Neuron (in vitro differentiated cells): Measurements from ENCODE around the gene ACSS1.
A peak's percentile ranks its signal among the peaks of the same experiment; 100 is the strongest.

Source experiments
- H2AFZ ChIP-seq: one replicate; pipeline ENCODE4 v1.6.1; 2013; ENCODE audit warnings: low read depth, mild to moderate bottlenecking, inconsistent platforms, low read length, moderate library complexity
- H3K27me3 ChIP-seq: one replicate; pipeline ENCODE4 v1.6.1; 2013; ENCODE audit warnings: low read length; ENCODE audit not compliant: insufficient read depth
- H3K36me3 ChIP-seq: one replicate; pipeline ENCODE4 v1.6.1; 2013; ENCODE audit warnings: low read length; ENCODE audit not compliant: insufficient read depth
- H3K4me1 ChIP-seq: one replicate; pipeline ENCODE4 v1.6.1; 2013; ENCODE audit warnings: low read length; ENCODE audit not compliant: insufficient read depth
- H3K4me3 ChIP-seq: 2 replicates; pipeline ENCODE4 v1.5.1; 2013; ENCODE audit warnings: mild to moderate bottlenecking, low read length, moderate library complexity
- H3K9me3 ChIP-seq: one replicate; pipeline ENCODE4 v1.6.1; 2013; ENCODE audit warnings: low read length

Gene ACSS1

GRCh38 chr20:25061103-25061799 is 3.3 kb upstream of the ACSS1 start:
- H3K27me3 ChIP-seq, result peaks cover 64% of the 10 kb centered on the region
- H3K4me1 ChIP-seq, result peaks cover 14% of the 10 kb centered on the region
- H3K4me3 ChIP-seq, result no peak overlapping the region
- no peaks in the 10 kb centered on the region for H3K36me3 ChIP-seq
- H3K9me3 ChIP-seq, result no peaks in the 10 kb centered on the region
- H2AFZ ChIP-seq, result no peak overlapping the region

GRCh38 chr20:25059866-25060465 is 2.0 kb upstream of the ACSS1 start:
- H3K4me1 ChIP-seq, result peaks cover 9% of the 10 kb centered on the region
- H3K9me3 ChIP-seq, result no peaks in the 10 kb centered on the region
- no peak overlapping the region for H3K4me3 ChIP-seq
- H3K36me3 ChIP-seq, result no peaks in the 10 kb centered on the region
- H2AFZ ChIP-seq, result no peak overlapping the region
- peaks cover 72% of the 10 kb centered on the region for H3K27me3 ChIP-seq

GRCh38 chr20:25058847-25059810 is 1.2 kb upstream of the ACSS1 start:
- Histone ChIP-seq H2AFZ (no peak overlapping the region), H3K4me3 (no peak overlapping the region), H3K27me3 (peaks cover 79% of the 10 kb centered on the region), H3K36me3 (no peaks in the 10 kb centered on the region), H3K9me3 (no peaks in the 10 kb centered on the region), H3K4me1 (peaks cover 14% of the 10 kb centered on the region)

- H3K4me1 ChIP-seq, result peaks cover 22% of the 10 kb centered on the region
- no peaks in the 10 kb centered on the region for H3K9me3 ChIP-seq
- H3K27me3 ChIP-seq, result peaks cover 71% of the 10 kb centered on the region
- no peaks in the 10 kb centered on the region for H3K36me3 ChIP-seq
- H3K4me3 ChIP-seq, result peak overlapping the region; percentile 46
- H2AFZ ChIP-seq, result peak overlapping the region; percentile 31
Measured at GRCh38 chr20:25057234-25058050, 497 bp downstream of the ACSS1 start.

GRCh38 chr20:25056690-25057233 is 1.2 kb downstream of the ACSS1 start:
- no peaks in the 10 kb centered on the region for H3K9me3 ChIP-seq
- H3K27me3 ChIP-seq, result peaks cover 66% of the 10 kb centered on the region
- peaks cover 22% of the 10 kb centered on the region for H3K4me1 ChIP-seq
- H3K4me3 ChIP-seq, result peak overlapping the region; percentile 46
- H2AFZ ChIP-seq, result peak overlapping the region; percentile 31
- no peaks in the 10 kb centered on the region for H3K36me3 ChIP-seq

- no peaks in the 10 kb centered on the region for H3K36me3 ChIP-seq
- H3K27me3 ChIP-seq, result peaks cover 65% of the 10 kb centered on the region
- H3K4me1 ChIP-seq, result peaks cover 22% of the 10 kb centered on the region
- no peak overlapping the region for H3K4me3 ChIP-seq
- no peaks in the 10 kb centered on the region for H3K9me3 ChIP-seq
- H2AFZ ChIP-seq, result no peak overlapping the region
Measured at GRCh38 chr20:25055711-25056495, 2.0 kb downstream of the ACSS1 start.

GRCh38 chr20:25054995-25055629 is 2.8 kb downstream of the ACSS1 start:
- peaks cover 63% of the 10 kb centered on the region for H3K27me3 ChIP-seq
- H3K36me3 ChIP-seq, result no peaks in the 10 kb centered on the region
- no peak overlapping the region for H2AFZ ChIP-seq
- H3K4me3 ChIP-seq, result no peak overlapping the region
- peaks cover 22% of the 10 kb centered on the region for H3K4me1 ChIP-seq
- H3K9me3 ChIP-seq, result no peaks in the 10 kb centered on the region

GRCh38 chr20:25054096-25054820 is 3.7 kb downstream of the ACSS1 start:
- H3K4me1 ChIP-seq, result peaks cover 22% of the 10 kb centered on the region

GRCh38 chr20:25053255-25054031 is 4.5 kb downstream of the ACSS1 start:
- Histone ChIP-seq H3K36me3 (no peaks in the 10 kb centered on the region), H3K27me3 (peaks cover 49% of the 10 kb centered on the region), H3K4me3 (no peak overlapping the region), H2AFZ (no peak overlapping the region), H3K9me3 (no peaks in the 10 kb centered on the region), H3K4me1 (peaks cover 19% of the 10 kb centered on the region)

More at GRCh38 chr20:25054096-25054820, 3.7 kb downstream of the ACSS1 start:
- H3K27me3 ChIP-seq, result peaks cover 55% of the 10 kb centered on the region
- H3K36me3 ChIP-seq, result no peaks in the 10 kb centered on the region
- no peak overlapping the region for H2AFZ ChIP-seq
- H3K4me3 ChIP-seq, result no peak overlapping the region
- H3K9me3 ChIP-seq, result no peaks in the 10 kb centered on the region

GRCh38 chr20:25052255-25053194 is 5.4 kb downstream of the ACSS1 start:
- H3K9me3 ChIP-seq, result no peaks in the 10 kb centered on the region
- H3K27me3 ChIP-seq, result peaks cover 43% of the 10 kb centered on the region
- H3K4me3 ChIP-seq, result no peak overlapping the region
- H2AFZ ChIP-seq, result no peak overlapping the region
- no peaks in the 10 kb centered on the region for H3K36me3 ChIP-seq
- H3K4me1 ChIP-seq, result peaks cover 17% of the 10 kb centered on the region
